Muscle of back (tissue), 13 donors: ENCODE results near the gene MARCHF6. TPM values are rescaled to one million over a fixed set of nuclear protein-coding genes. Genes with fewer than 3 reads are reported as not detected.
"Not testable (repeated sequence)": the region's sequence is repeated elsewhere in the genome, so short reads cannot be mapped to it uniquely, and the experiment has no call there.

ENCODE experiments used
- DNase-seq, 3 donors: peaks; one replicate each; pipeline versions ENCODE4 v3.0.0 to v3.0.0-alpha.2; 2013
- long read RNA-seq, 9 donors: transcript quantifications; one replicate each; lab custom pipeline, GENCODE V29; 2026
- polyA plus RNA-seq, 10 donors: library from polyadenylated mRNA; unstranded; fragments of 120-200 nt; gene quantifications; one replicate each; pipeline ENCODE4 v1.2.1, GENCODE V29; 2013; ENCODE audit not compliant: insufficient read length in 10 of 10

Gene MARCHF6
- 100 to 1,000 TPM in 5 of 10 donors, 10 to 100 TPM in 5; 81.2 to 128 (median 99.7) TPM for polyA plus RNA-seq
- long read RNA-seq, donor 1, full-length matches to known transcripts, result 11 of 32 reads
- long read RNA-seq, donor 1, partial matches to known transcripts, result 21 of 32 reads
- long read RNA-seq, donor 1, other reads (novel, unspliced or antisense), result 0 of 32 reads
- long read RNA-seq, donor 2, full-length matches to known transcripts, result 13 of 44 reads
- long read RNA-seq, donor 2, partial matches to known transcripts, result 31 of 44 reads
- long read RNA-seq, donor 2, other reads (novel, unspliced or antisense), result 0 of 44 reads
- long read RNA-seq, donor 3, result 0 reads
- long read RNA-seq, donor 4, full-length matches to known transcripts, result 5 of 34 reads
- long read RNA-seq, donor 4, partial matches to known transcripts, result 22 of 34 reads
- long read RNA-seq, donor 4, other reads (novel, unspliced or antisense), result 7 of 34 reads
- long read RNA-seq, donor 5, full-length matches to known transcripts, result 7 of 26 reads
- long read RNA-seq, donor 5, partial matches to known transcripts, result 19 of 26 reads
- long read RNA-seq, donor 5, other reads (novel, unspliced or antisense), result 0 of 26 reads
- long read RNA-seq, donor 6, full-length matches to known transcripts, result 7 of 34 reads
- long read RNA-seq, donor 6, partial matches to known transcripts, result 27 of 34 reads
- long read RNA-seq, donor 6, other reads (novel, unspliced or antisense), result 0 of 34 reads
- long read RNA-seq, donor 7, full-length matches to known transcripts, result 10 of 61 reads
- long read RNA-seq, donor 7, partial matches to known transcripts, result 51 of 61 reads
- long read RNA-seq, donor 7, other reads (novel, unspliced or antisense), result 0 of 61 reads
- long read RNA-seq, donor 8, full-length matches to known transcripts, result 6 of 18 reads
- long read RNA-seq, donor 8, partial matches to known transcripts, result 12 of 18 reads
- long read RNA-seq, donor 8, other reads (novel, unspliced or antisense), result 0 of 18 reads
- long read RNA-seq, donor 9, result 0 reads

GRCh38 chr5:10353241-10354047 is at the start of gene MARCHF6:
Gene MARCHF6, plus strand, starts transcription at chr5:10353695. Its CDS starts 204 bp downstream, at chr5:10353899.
- peak; percentile 92 to 97 (median 94) for DNase-seq

GRCh38 chr5:10303699-10304170 is 49.8 kb upstream of the MARCHF6 start:
- DNase-seq, result no peak

GRCh38 chr5:10304932-10305331 is 48.6 kb upstream of the MARCHF6 start:
- no peak for DNase-seq

- no peak for DNase-seq
These were observed 47.4 kb upstream of the MARCHF6 start for GRCh38 chr5:10306114-10306513.

- DNase-seq, result no peak
These were observed 46.7 kb upstream of the MARCHF6 start for GRCh38 chr5:10306806-10307205.

GRCh38 chr5:10307206-10308148 is 46.0 kb upstream of the MARCHF6 start, which contains the start of gene CMBL:
Gene CMBL, minus strand, starts transcription at chr5:10307902. Its CDS starts 17,140 bp downstream, at chr5:10290762.
- peak in 2 of 3 donors; percentile 61 to 87 for DNase-seq

- no peak for DNase-seq
These were observed 44.7 kb upstream of the MARCHF6 start for GRCh38 chr5:10308844-10309243.

- DNase-seq, result no peak
These were observed 43.3 kb upstream of the MARCHF6 start for GRCh38 chr5:10310066-10310779.

GRCh38 chr5:10310835-10311570 is 42.5 kb upstream of the MARCHF6 start:
- DNase-seq, result not testable (repeated sequence)

GRCh38 chr5:10311595-10312425 is 41.7 kb upstream of the MARCHF6 start:
- no peak for DNase-seq

GRCh38 chr5:10315201-10315600 is 38.3 kb upstream of the MARCHF6 start:
- no peak for DNase-seq

- no peak for DNase-seq
These were observed 37.5 kb upstream of the MARCHF6 start for GRCh38 chr5:10315824-10316509.

- DNase-seq, result no peak
These were observed 35.4 kb upstream of the MARCHF6 start for GRCh38 chr5:10317825-10318682.

GRCh38 chr5:10319202-10319851 is 34.2 kb upstream of the MARCHF6 start:
- DNase-seq, result no peak

- no peak for DNase-seq
These were observed 32.7 kb upstream of the MARCHF6 start for GRCh38 chr5:10320793-10321192.
